Chondrocyte (in vitro differentiated cells): ENCODE results near the gene BMP5. TPM values are rescaled to one million over a fixed set of nuclear protein-coding genes. Genes with fewer than 3 reads are reported as not detected.

Experiments used
- DNase-seq: peaks from one replicate; pipeline ENCODE4 v3.0.0; 2021; ENCODE audit warnings: mixed read lengths, low spot score
- H3K27ac Mint-ChIP-seq: one replicate; pipeline ENCODE4 v1.8.0; 2021; ENCODE audit warnings: mild to moderate bottlenecking, moderate library complexity, mixed read lengths; ENCODE audit not compliant: unreplicated experiment
- H3K27me3 Mint-ChIP-seq: 2 replicates; pipeline ENCODE4 v1.8.0; 2021; ENCODE audit warnings: low read depth, mixed read lengths
- H3K36me3 Mint-ChIP-seq: 2 replicates; pipeline ENCODE4 v1.8.0; 2021; ENCODE audit warnings: low read depth, mixed read lengths
- H3K4me1 Mint-ChIP-seq: 2 replicates; pipeline ENCODE4 v1.8.0; 2021; ENCODE audit warnings: low read depth, mild to moderate bottlenecking, mixed read lengths
- H3K4me3 Mint-ChIP-seq: one replicate; pipeline ENCODE4 v1.8.0; 2021; ENCODE audit warnings: mild to moderate bottlenecking, moderate library complexity, mixed read lengths; ENCODE audit not compliant: unreplicated experiment
- H3K9me3 Mint-ChIP-seq: 2 replicates; pipeline ENCODE4 v1.8.0; 2021; ENCODE audit warnings: low read depth, mixed read lengths
- CTCF ChIP-seq: fragments of 200-600 bp; sonication (generic); IDR thresholded peaks from 2 replicates; pipeline ENCODE4 v1.5.0; 2021; ENCODE audit warnings: antibody characterized with exemption, mild to moderate bottlenecking, moderate library complexity
- total RNA-seq: library from RNA; stranded (reverse); gene quantifications from 3 replicates; pipeline ENCODE4 v1.2.1, GENCODE V29; 2021

Gene BMP5
- total RNA-seq, 1 donor from 2014 or later = not detected

DNA sequence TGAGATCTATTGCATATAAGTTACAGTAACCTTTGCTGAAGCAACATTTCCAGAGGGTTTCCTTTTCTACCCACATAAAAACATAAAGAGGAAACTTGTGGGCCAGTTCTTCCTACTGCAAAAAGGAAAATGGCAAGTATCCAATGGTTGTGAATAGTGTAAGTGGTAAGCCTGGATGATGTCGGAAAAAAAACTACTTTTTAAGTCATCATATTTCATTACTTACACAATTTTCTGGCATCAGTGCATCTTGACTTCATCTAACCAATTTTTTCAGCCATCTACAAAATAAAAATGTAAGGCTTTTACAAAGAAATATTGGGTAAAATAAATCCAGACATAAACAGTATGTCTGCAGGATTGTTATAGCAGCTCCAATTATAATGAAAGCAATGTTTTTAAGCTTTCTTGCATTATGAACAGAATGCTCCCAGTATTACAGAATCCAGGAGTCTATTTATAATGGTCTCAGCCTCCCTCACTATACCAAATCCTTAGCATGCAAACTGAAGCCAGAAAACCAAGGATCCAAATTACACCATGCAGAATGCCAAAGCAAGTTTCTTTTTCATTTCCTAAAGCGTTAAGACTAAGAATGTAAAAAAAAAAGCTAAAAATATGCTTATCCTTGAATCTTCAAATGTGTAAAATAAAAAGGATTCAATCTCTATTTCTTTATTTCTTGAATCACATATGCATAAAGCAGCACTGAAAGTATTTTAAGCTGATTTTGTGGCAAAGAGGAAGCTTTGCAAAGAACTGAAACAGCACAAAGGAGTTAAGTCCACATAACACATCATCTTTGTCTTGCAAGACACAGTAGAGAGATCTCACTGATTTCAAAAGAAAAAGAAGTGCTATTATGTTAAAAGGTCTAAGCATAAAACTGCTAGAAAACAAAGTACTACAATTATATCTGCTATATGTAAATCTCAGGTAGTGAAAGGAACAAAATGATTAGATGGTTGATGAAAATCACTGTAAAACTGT, 169.6 kb downstream of the BMP5 start:
- no peak overlapping the region for H3K27ac Mint-ChIP-seq
- H3K4me1 Mint-ChIP-seq = peaks cover 2% of the 10 kb centered on the region
- H3K36me3 Mint-ChIP-seq = no peaks in the 10 kb centered on the region
- H3K27me3 Mint-ChIP-seq = no peaks in the 10 kb centered on the region
- H3K9me3 Mint-ChIP-seq = peaks cover 2% of the 10 kb centered on the region
- no peak overlapping the region for H3K4me3 Mint-ChIP-seq
- DNase-seq = no peak
- no peak for TF ChIP-seq CTCF

DNA sequence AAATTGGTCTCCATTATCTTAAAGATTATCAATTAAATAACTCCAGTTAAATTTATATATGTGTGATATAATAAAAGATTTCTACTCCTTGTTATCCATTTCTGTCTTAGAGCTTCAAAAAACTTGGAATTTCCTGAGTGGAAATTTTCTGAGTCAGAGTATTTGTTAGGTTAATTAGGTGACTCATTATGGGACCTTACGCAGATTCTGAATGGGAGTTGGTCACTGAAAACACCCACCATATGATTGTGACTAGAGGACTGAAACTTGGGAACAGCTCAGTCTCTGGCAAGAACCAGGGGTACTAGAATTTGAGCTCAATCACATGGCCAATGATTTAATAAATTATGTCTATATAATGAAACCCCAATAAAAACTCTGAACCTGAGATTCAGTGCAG, 171.0 kb downstream of the BMP5 start:
- peaks cover 2% of the 10 kb centered on the region for H3K9me3 Mint-ChIP-seq
- H3K36me3 Mint-ChIP-seq = no peaks in the 10 kb centered on the region
- TF ChIP-seq CTCF = no peak
- peaks cover 2% of the 10 kb centered on the region for H3K4me1 Mint-ChIP-seq
- no peaks in the 10 kb centered on the region for H3K27me3 Mint-ChIP-seq
- H3K27ac Mint-ChIP-seq = no peak overlapping the region
- no peak for DNase-seq
- H3K4me3 Mint-ChIP-seq = no peak overlapping the region
